Measurements from ENCODE around the gene GPATCH4. TPM values are rescaled to one million over a fixed set of nuclear protein-coding genes. Genes with fewer than 3 reads are reported as not detected.

The GPATCH4 gene
- total RNA-seq, 4 donors from 2014 or later: 35.6 to 103 (median 47.6) TPM

- peak overlapping the region; percentile 55 to 71 (median 63) for H3K27ac ChIP-seq
- ATAC-seq (no peak), DNase-seq (no peak)
- in situ Hi-C loops (cut with MboI; ENCODE audit: low sequenced_read_pairs in 4 of 4) (no loop called here), intact Hi-C loops (cut with DNase I; ENCODE audit: low total_unique reads) (loop anchor here (5.0 kb wide), 1 partner anchor 43 kb away; no protein-coding TSS in a partner anchor)
- H3K9me3 ChIP-seq: no peaks in the 10 kb centered on the region
- TF ChIP-seq CTCF (IDR thresholded peaks at IDR 0.05 in 4 of 5, conservative IDR thresholded peaks at IDR 0.05 in 1 of 5) (no peak), POLR2A (IDR thresholded peaks at IDR 0.05) (no peak)
- peaks cover 11 to 18% of the 10 kb centered on the region in 2 donors for H3K4me1 ChIP-seq
- H3K4me3 ChIP-seq: peak overlapping the region; percentile 45 to 56 (median 53)
- peaks cover 28 to 38% (median 30%) of the 10 kb centered on the region in 3 donors for H3K27me3 ChIP-seq
- H3K36me3 ChIP-seq: no peaks in the 10 kb centered on the region
Measured at GRCh38 chr1:156624814-156625435, 23.6 kb upstream of the GPATCH4 start.

- intact Hi-C loops (cut with DNase I; ENCODE audit: low total_unique reads): loop anchor here (5.0 kb wide), 1 partner anchor 42 kb away; no protein-coding TSS in a partner anchor
- ATAC-seq (peak; percentile 11 to 28), DNase-seq (no peak)
- peaks cover 30 to 38% (median 36%) of the 10 kb centered on the region in 3 donors for H3K27me3 ChIP-seq
- H3K27ac ChIP-seq: peak overlapping the region; percentile 55 to 71 (median 63)
- in situ Hi-C loops (cut with MboI; ENCODE audit: low sequenced_read_pairs in 4 of 4): no loop called here
- no peaks in the 10 kb centered on the region for H3K36me3 ChIP-seq
- peaks cover 11 to 18% of the 10 kb centered on the region in 2 donors for H3K4me1 ChIP-seq
- TF ChIP-seq CTCF (IDR thresholded peaks at IDR 0.05 in 4 of 5, conservative IDR thresholded peaks at IDR 0.05 in 1 of 5): peak in 3 of 5 experiments; percentile 9 to 41 (median 25)
- no peak for TF ChIP-seq POLR2A (IDR thresholded peaks at IDR 0.05)
- peak overlapping the region; percentile 45 to 56 (median 53) for H3K4me3 ChIP-seq
- H3K9me3 ChIP-seq: no peaks in the 10 kb centered on the region
Measured at GRCh38 chr1:156623946-156624813, 22.9 kb upstream of the GPATCH4 start.

DNA sequence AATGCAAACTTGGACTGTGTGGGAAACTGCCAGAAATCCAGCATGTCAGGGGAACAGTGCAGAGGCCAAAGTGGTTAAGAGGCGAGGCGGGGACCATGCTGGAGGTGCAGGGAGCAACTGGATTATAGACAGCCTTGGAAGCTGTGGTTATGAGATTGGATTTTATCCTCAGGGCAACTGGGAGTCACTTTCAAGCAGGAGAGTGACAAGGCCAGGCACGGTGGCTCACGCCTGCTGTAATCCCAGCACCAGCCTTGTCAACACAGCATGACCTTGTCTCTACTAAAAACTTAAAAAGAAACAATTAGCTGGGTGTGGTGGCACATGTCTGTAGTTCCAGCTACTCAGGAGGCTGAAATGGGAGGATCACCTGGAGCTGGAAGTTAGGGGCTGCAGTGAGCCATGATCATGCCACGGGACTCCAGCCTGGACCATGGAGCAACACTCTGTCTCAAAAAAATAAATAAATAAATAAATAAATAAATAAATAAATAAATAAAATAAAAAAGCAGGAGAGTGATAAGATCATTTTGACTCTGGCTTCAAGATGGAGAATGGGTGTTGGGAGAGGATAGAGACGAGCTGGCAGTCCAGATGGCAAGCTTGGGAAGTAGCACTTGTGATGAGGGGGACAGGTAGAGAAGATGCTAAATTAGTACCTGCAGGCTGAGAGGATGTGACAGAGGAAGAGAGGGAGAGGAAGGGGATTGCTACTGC, 21.5 kb upstream of the GPATCH4 start:
- Histone ChIP-seq H3K9me3 (no peaks in the 10 kb centered on the region), H3K4me1 (peaks cover 11 to 18% of the 10 kb centered on the region in 2 donors), H3K36me3 (no peaks in the 10 kb centered on the region), H3K4me3 (no peak overlapping the region), H3K27ac (no peak overlapping the region), H3K27me3 (peaks cover 36 to 41% (median 40%) of the 10 kb centered on the region in 3 donors)
- no peak for TF ChIP-seq CTCF (IDR thresholded peaks at IDR 0.05 in 4 of 5, conservative IDR thresholded peaks at IDR 0.05 in 1 of 5)
- TF ChIP-seq POLR2A (IDR thresholded peaks at IDR 0.05): no peak
- intact Hi-C loops (cut with DNase I; ENCODE audit: low total_unique reads): loop anchor here (5.0 kb wide), 1 partner anchor 40 kb away; no protein-coding TSS in a partner anchor
- DNase-seq: no peak
- ATAC-seq: no peak
- in situ Hi-C loops (cut with MboI; ENCODE audit: low sequenced_read_pairs in 4 of 4): no loop called here

- no peak for ATAC-seq
- Histone ChIP-seq H3K36me3 (no peaks in the 10 kb centered on the region), H3K27me3 (peaks cover 20 to 31% (median 26%) of the 10 kb centered on the region in 3 donors), H3K9me3 (no peaks in the 10 kb centered on the region), H3K27ac (peak overlapping the region in 1 of 4 donors; percentile 28), H3K4me1 (peaks cover 7 to 14% of the 10 kb centered on the region in 2 donors), H3K4me3 (no peak overlapping the region)
- DNase-seq: no peak
- in situ Hi-C loops (cut with MboI; ENCODE audit: low sequenced_read_pairs in 4 of 4): loop anchor here in 1 of 4 donors (10.0 kb wide), 1 partner anchor 235 kb away; no protein-coding TSS in a partner anchor
- TF ChIP-seq CTCF (IDR thresholded peaks at IDR 0.05 in 4 of 5, conservative IDR thresholded peaks at IDR 0.05 in 1 of 5): peak in 1 of 5 experiments; percentile 3
- no peak for TF ChIP-seq POLR2A (IDR thresholded peaks at IDR 0.05)
- intact Hi-C loops (cut with DNase I; ENCODE audit: low total_unique reads): no loop called here
Measured at GRCh38 chr1:156619582-156619955, 18.3 kb upstream of the GPATCH4 start.

Data from gastrocnemius medialis (tissue), 4 donors.